Panc1 (cell line): ENCODE measurements around the gene XYLT1. TPM values are rescaled to one million over a fixed set of nuclear protein-coding genes. Genes with fewer than 3 reads are reported as not detected.

ENCODE experiments used
- ATAC-seq: fragments of 200-7000 bp; cut with Tn5 transposase; 2 replicates; pipeline ENCODE4 v1.9.1; 2020; ENCODE audit warnings: mild to moderate bottlenecking, moderate library complexity
- BruUV-seq: library from RNA; stranded (reverse); fragments of 400-500 nt; replicated peaks from 2 replicates; lab custom pipeline; 2021; lab: Mats Ljungman, UMichigan
- CTCF ChIA-PET: fragments of 300-600 bp; sonication (Branson Sonifier 250); formaldehyde crosslinking; loops from one replicate; lab custom pipeline; 2022; ENCODE audit warnings: antibody characterized with exemption; lab: Charles Lee
- POLR2A ChIA-PET: fragments of 300-600 bp; sonication (Branson Sonifier 250); formaldehyde crosslinking; loops from one replicate; lab custom pipeline; 2022; ENCODE audit warnings: antibody characterized with exemption; lab: Charles Lee
- DNase-seq: peaks from one replicate; pipeline ENCODE4 v3.0.0-alpha.2; 2010; ENCODE audit warnings: low read depth, low spot score
- H3K27ac ChIP-seq: 2 replicates; pipeline ENCODE4 v1.5.1; 2011; ENCODE audit warnings: mild to moderate bottlenecking, low read length, inconsistent platforms
- H3K27me3 ChIP-seq: fragments of 200-500 bp; sonication (Bioruptor generic); 2 replicates; pipeline ENCODE4 v1.6.0; 2014; ENCODE audit warnings: low read length, inconsistent platforms; ENCODE audit not compliant: control insufficient read depth, insufficient read depth
- H3K36me3 ChIP-seq: fragments of 200-500 bp; sonication (Bioruptor generic); 2 replicates; pipeline ENCODE4 v1.5.1; 2014; ENCODE audit warnings: inconsistent platforms, mild to moderate bottlenecking, low read length, moderate library complexity; ENCODE audit not compliant: control insufficient read depth, insufficient read depth
- H3K4me1 ChIP-seq: 2 replicates; pipeline ENCODE4 v1.5.1; 2011; ENCODE audit warnings: inconsistent platforms, mild to moderate bottlenecking, low read length, moderate library complexity; ENCODE audit not compliant: control insufficient read depth, insufficient read depth
- H3K4me3 ChIP-seq, 2 experiments: 2 replicates each; pipeline ENCODE4 v1.5.1; 2011 to 2012; ENCODE audit warnings: low read depth in 2 of 2, low read length in 2 of 2, mild to moderate bottlenecking in 2 of 2, inconsistent platforms in 1 of 2, moderate library complexity in 1 of 2
- H3K9me3 ChIP-seq: fragments of 200-500 bp; sonication (Bioruptor generic); 2 replicates; pipeline ENCODE4 v1.5.1; 2014; ENCODE audit warnings: low read depth, mild to moderate bottlenecking, inconsistent platforms, low read length, moderate library complexity; ENCODE audit not compliant: control insufficient read depth, insufficient read depth
- POLR2AphosphoS5 ChIP-seq: IDR thresholded peaks from 2 replicates; pipeline ENCODE4 v1.6.1; 2012; ENCODE audit warnings: mild to moderate bottlenecking, low read depth, low read length, moderate library complexity
- SIN3A ChIP-seq: IDR thresholded peaks from 2 replicates; pipeline ENCODE4 v1.6.1; 2012; ENCODE audit warnings: low read depth, mild to moderate bottlenecking, low read length, moderate library complexity, borderline replicate concordance; ENCODE audit not compliant: insufficient read depth
- TCF7L2 ChIP-seq: IDR thresholded peaks from 2 replicates; pipeline ENCODE4 v1.6.1; 2011; ENCODE audit warnings: mild to moderate bottlenecking, low read depth, low read length, inconsistent platforms
- in situ Hi-C: cut with HindIII; loops from 2 replicates; pipeline ENCODE4 v1.10.0; 2016; ENCODE audit warnings: low sequenced_read_pairs, low pct_unique_long_range_greater_than_20kb
- intact Hi-C: fragments of 100-400 bp; cut with micrococcal nuclease; formaldehyde crosslinking; loops from one replicate; pipeline ENCODE4 v1.10.0; 2022; ENCODE audit not compliant: unreplicated experiment
- total RNA-seq: library from RNA; stranded (reverse); gene quantifications from one replicate; pipeline ENCODE4 v1.2.1, GENCODE V29; 2021; ENCODE audit not compliant: unreplicated experiment
- TF ChIP-seq, protein P1 (sequence below), 2 experiments: IDR thresholded peaks; 2 replicates each; pipeline ENCODE4 v1.6.1; 2011 to 2012; ENCODE audit warnings: low read depth in 2 of 2, control low read depth in 1 of 2, low read length in 1 of 2, mild to moderate bottlenecking in 1 of 2, moderate library complexity in 1 of 2; ENCODE audit not compliant: insufficient read depth in 1 of 2
- TF ChIP-seq, protein P2 (sequence below): fragments of 450-650 bp; IDR thresholded peaks from 2 replicates; pipeline ENCODE4 v1.5.1; 2017; ENCODE audit warnings: mild to moderate bottlenecking

Gene XYLT1
- total RNA-seq, 1 experiment from 2014 or later = 0.62 TPM

DNA sequence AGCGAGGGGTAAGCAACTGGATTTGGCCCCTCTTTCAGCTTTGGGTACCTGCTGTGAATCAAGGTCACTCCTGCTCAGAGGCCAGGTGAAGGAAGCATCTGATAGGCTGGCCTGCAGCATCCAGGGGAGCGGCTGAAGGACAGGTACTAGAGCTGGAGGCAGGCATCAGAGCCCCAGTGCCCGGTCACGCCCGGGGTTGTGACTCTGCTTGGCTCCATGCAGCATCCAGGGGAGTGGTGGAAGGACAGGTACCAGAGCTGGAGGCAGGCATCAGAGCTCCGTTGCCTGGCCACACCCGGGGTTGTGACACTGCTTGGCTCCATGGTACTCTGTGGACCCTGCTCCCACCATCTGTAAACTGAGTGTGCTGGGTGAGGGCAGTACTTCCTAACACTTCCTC lies 189.7 kb downstream of the XYLT1 start:
- ATAC-seq (no peak), DNase-seq (no peak)
- H3K4me3 ChIP-seq = no peak overlapping the region
- no TSS peak for BruUV-seq
- CTCF ChIA-PET = no interaction called here
- H3K4me1 ChIP-seq = no peaks in the 10 kb centered on the region
- POLR2A ChIA-PET = no interaction called here
- in situ Hi-C loops = no loop called here
- TF ChIP-seq SIN3A = no peak
- TF ChIP-seq POLR2AphosphoS5 = no peak
- no peak for TF ChIP-seq TCF7L2
- TF ChIP-seq, protein P1, sequence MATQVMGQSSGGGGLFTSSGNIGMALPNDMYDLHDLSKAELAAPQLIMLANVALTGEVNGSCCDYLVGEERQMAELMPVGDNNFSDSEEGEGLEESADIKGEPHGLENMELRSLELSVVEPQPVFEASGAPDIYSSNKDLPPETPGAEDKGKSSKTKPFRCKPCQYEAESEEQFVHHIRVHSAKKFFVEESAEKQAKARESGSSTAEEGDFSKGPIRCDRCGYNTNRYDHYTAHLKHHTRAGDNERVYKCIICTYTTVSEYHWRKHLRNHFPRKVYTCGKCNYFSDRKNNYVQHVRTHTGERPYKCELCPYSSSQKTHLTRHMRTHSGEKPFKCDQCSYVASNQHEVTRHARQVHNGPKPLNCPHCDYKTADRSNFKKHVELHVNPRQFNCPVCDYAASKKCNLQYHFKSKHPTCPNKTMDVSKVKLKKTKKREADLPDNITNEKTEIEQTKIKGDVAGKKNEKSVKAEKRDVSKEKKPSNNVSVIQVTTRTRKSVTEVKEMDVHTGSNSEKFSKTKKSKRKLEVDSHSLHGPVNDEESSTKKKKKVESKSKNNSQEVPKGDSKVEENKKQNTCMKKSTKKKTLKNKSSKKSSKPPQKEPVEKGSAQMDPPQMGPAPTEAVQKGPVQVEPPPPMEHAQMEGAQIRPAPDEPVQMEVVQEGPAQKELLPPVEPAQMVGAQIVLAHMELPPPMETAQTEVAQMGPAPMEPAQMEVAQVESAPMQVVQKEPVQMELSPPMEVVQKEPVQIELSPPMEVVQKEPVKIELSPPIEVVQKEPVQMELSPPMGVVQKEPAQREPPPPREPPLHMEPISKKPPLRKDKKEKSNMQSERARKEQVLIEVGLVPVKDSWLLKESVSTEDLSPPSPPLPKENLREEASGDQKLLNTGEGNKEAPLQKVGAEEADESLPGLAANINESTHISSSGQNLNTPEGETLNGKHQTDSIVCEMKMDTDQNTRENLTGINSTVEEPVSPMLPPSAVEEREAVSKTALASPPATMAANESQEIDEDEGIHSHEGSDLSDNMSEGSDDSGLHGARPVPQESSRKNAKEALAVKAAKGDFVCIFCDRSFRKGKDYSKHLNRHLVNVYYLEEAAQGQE (IDR thresholded peaks at IDR 0.05; ENCODE audit: insufficient read depth in 1 of 2, low read depth in 2 of 2, low read length in 1 of 2) = no peak
- H3K27me3 ChIP-seq = peaks cover 20% of the 10 kb centered on the region; the same call in 1 of the 2 replicates
- H3K27ac ChIP-seq = no peak overlapping the region
- intact Hi-C loops = no loop called here
- no peaks in the 10 kb centered on the region for H3K36me3 ChIP-seq
- no peaks in the 10 kb centered on the region for H3K9me3 ChIP-seq

DNA sequence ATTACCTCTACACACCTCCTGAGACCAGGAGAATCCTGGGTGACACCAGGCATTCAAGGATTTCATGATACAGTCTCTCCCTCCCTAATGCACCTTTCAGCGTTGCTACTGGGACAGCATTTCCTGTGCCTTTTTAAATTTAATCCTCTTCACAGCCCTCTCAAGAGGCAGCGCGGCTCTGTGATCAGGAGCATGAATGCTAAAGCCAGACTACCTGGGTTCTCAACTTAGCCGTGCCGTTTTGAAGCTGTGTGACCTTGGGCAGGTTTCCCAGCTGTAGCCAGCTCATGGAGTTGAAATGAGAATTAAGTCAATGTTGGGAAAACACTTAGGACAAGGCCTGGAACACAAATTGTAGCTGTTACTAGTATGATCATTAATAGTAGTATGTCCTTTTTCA lies 191.8 kb downstream of the XYLT1 start:
- BruUV-seq = no TSS peak
- Histone ChIP-seq H3K27ac (no peak overlapping the region), H3K9me3 (no peaks in the 10 kb centered on the region), H3K36me3 (no peaks in the 10 kb centered on the region), H3K27me3 (peaks cover 20% of the 10 kb centered on the region; the same call in 1 of the 2 replicates), H3K4me3 (no peak overlapping the region), H3K4me1 (no peaks in the 10 kb centered on the region)
- DNase-seq (no peak), ATAC-seq (no peak)
- intact Hi-C loops = loop anchor here (10.0 kb wide), 1 partner anchor 56 kb away; no protein-coding TSS in a partner anchor
- in situ Hi-C loops = no loop called here
- TF ChIP-seq, protein P1 (IDR thresholded peaks at IDR 0.05; ENCODE audit: insufficient read depth in 1 of 2, low read depth in 2 of 2, low read length in 1 of 2) = no peak
- no peak for TF ChIP-seq POLR2AphosphoS5
- TF ChIP-seq TCF7L2 = no peak
- TF ChIP-seq, protein P2, sequence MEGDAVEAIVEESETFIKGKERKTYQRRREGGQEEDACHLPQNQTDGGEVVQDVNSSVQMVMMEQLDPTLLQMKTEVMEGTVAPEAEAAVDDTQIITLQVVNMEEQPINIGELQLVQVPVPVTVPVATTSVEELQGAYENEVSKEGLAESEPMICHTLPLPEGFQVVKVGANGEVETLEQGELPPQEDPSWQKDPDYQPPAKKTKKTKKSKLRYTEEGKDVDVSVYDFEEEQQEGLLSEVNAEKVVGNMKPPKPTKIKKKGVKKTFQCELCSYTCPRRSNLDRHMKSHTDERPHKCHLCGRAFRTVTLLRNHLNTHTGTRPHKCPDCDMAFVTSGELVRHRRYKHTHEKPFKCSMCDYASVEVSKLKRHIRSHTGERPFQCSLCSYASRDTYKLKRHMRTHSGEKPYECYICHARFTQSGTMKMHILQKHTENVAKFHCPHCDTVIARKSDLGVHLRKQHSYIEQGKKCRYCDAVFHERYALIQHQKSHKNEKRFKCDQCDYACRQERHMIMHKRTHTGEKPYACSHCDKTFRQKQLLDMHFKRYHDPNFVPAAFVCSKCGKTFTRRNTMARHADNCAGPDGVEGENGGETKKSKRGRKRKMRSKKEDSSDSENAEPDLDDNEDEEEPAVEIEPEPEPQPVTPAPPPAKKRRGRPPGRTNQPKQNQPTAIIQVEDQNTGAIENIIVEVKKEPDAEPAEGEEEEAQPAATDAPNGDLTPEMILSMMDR = no peak
- no peak for TF ChIP-seq SIN3A
- POLR2A ChIA-PET = no interaction called here
- CTCF ChIA-PET = no interaction called here
